Measurements from ENCODE around the gene CASP1. TPM values are rescaled to one million over a fixed set of nuclear protein-coding genes. Genes with fewer than 3 reads are reported as not detected.

Gene CASP1
- total and polyA plus RNA-seq, 10 of the 15 experiments (the other 5 are each of a cell fraction or from before 2014, with no cell fraction given) = 9.0 to 39.7 (median 17.6) TPM

DNA sequence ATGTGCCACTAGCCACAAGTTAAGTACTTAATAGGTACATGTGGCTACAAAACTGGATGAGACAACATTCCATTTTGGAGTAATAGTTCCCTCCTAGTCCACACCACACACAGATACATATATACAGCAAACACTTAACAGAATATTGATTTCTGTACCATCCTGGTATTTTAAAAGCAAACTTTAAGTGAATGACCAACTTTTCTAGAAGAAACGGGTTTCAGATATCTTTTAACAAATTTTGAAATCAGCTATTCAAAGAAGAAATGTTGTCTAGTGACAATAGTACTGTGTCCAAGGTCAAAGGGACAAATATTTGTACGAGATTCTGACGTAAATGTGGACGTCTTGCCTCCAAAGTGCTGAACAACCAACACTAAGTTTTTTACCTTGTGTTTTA lies 22.5 kb upstream of the CASP1 start (continued):
- no peak for TF ChIP-seq BCL11A (IDR thresholded peaks at IDR 0.05; ENCODE audit: low read depth, low read length)

DNA sequence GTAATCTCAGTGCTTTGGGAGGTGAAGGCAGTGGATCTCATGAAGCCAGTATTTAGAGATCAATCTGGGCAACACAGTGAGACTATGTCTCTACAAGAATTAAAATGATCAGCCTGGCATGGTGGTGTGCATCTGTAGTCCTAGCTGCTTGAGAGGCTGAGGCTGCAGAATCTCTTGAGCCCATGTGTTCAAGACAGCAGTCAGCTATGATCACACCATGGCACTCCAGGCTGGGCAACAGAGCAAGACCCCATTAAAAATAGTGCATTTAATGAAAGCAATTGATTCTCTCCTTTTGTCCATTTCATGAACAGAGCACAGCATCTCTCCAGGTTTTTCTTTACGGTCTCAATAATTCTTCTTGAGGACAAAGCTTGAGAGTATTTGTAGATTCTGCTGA lies 21.5 kb upstream of the CASP1 start:
- Histone ChIP-seq H3K4me3 (no peak overlapping the region), H2AFZ (ENCODE audit: control insufficient read depth, low read depth, low read length) (no peak overlapping the region), H4K20me1 (ENCODE audit: control insufficient read depth, insufficient read depth) (no peaks in the 10 kb centered on the region), H3K36me3 (ENCODE audit: control insufficient read depth in 2 of 2, insufficient read depth in 2 of 2, low read length in 1 of 2) (no peaks in the 10 kb centered on the region), H3K27ac (ENCODE audit: control insufficient read depth, insufficient read depth) (no peak overlapping the region), H3K27me3 (replicated peaks in 1 of 2; ENCODE audit: control insufficient read depth in 2 of 2, insufficient read depth in 2 of 2, low read length in 1 of 2) (no peaks in the 10 kb centered on the region; a peak in 1 of 4 replicates), H3K9me3 (replicated peaks; ENCODE audit: control insufficient read depth, insufficient read depth, low read length) (no peaks in the 10 kb centered on the region), H3K4me2 (ENCODE audit: control insufficient read depth, insufficient read depth) (no peak overlapping the region), H3K79me2 (ENCODE audit: control insufficient read depth, insufficient read depth, low read length) (no peaks in the 10 kb centered on the region), H3K4me1 (ENCODE audit: control insufficient read depth, insufficient read depth, low read length) (no peaks in the 10 kb centered on the region), H3K9ac (ENCODE audit: control insufficient read depth, insufficient read depth, low read length) (no peak overlapping the region)
- no peak for FAIRE-seq
- no peak for DNase-seq (ENCODE audit: low read depth, low spot score)
- CTCF ChIA-PET = interaction anchor here (0.7 kb wide), 1 partner anchor 24 kb away, joined by 3 read pairs; no protein-coding TSS in a partner anchor
- WGBS (ENCODE audit: insufficient coverage, insufficient replicate concordance, low lambda C conversion rate, missing lambda C conversion rate) = 35% methylated on average over 1 of the region's 1 CpG
- intact Hi-C loops (cut with micrococcal nuclease; ENCODE audit: unreplicated experiment) = no loop called here
- SMC1A ChIA-PET (ENCODE audit: uncharacterized antibody, unreplicated experiment) = interaction anchor here (2.0 kb wide), 1 partner anchor 26 kb away, joined by 4 read pairs; no protein-coding TSS in a partner anchor
- POLR2A ChIA-PET = no interaction called here
- BruUV-seq (replicated peaks) = no TSS peak
- no peak for ATAC-seq
- TF ChIP-seq MTA3 (IDR thresholded peaks at IDR 0.05; ENCODE audit: borderline replicate concordance, low read length) (no peak), EED (IDR thresholded peaks at IDR 0.05; ENCODE audit: low read depth) (no peak), IKZF1 (conservative IDR thresholded peaks at IDR 0.05) (no peak), SUZ12 (IDR thresholded peaks at IDR 0.05; ENCODE audit: unreplicated experiment) (no peak), ASH2L (IDR thresholded peaks at IDR 0.05; ENCODE audit: borderline replicate concordance, low read depth) (no peak), RFX5 (IDR thresholded peaks at IDR 0.05; ENCODE audit: low read depth, low read length) (no peak)
- TF ChIP-seq, protein P1, sequence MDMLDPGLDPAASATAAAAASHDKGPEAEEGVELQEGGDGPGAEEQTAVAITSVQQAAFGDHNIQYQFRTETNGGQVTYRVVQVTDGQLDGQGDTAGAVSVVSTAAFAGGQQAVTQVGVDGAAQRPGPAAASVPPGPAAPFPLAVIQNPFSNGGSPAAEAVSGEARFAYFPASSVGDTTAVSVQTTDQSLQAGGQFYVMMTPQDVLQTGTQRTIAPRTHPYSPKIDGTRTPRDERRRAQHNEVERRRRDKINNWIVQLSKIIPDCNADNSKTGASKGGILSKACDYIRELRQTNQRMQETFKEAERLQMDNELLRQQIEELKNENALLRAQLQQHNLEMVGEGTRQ (IDR thresholded peaks at IDR 0.05; ENCODE audit: borderline replicate concordance, low read depth, low read length) = no peak
- TF ChIP-seq, protein P2, sequence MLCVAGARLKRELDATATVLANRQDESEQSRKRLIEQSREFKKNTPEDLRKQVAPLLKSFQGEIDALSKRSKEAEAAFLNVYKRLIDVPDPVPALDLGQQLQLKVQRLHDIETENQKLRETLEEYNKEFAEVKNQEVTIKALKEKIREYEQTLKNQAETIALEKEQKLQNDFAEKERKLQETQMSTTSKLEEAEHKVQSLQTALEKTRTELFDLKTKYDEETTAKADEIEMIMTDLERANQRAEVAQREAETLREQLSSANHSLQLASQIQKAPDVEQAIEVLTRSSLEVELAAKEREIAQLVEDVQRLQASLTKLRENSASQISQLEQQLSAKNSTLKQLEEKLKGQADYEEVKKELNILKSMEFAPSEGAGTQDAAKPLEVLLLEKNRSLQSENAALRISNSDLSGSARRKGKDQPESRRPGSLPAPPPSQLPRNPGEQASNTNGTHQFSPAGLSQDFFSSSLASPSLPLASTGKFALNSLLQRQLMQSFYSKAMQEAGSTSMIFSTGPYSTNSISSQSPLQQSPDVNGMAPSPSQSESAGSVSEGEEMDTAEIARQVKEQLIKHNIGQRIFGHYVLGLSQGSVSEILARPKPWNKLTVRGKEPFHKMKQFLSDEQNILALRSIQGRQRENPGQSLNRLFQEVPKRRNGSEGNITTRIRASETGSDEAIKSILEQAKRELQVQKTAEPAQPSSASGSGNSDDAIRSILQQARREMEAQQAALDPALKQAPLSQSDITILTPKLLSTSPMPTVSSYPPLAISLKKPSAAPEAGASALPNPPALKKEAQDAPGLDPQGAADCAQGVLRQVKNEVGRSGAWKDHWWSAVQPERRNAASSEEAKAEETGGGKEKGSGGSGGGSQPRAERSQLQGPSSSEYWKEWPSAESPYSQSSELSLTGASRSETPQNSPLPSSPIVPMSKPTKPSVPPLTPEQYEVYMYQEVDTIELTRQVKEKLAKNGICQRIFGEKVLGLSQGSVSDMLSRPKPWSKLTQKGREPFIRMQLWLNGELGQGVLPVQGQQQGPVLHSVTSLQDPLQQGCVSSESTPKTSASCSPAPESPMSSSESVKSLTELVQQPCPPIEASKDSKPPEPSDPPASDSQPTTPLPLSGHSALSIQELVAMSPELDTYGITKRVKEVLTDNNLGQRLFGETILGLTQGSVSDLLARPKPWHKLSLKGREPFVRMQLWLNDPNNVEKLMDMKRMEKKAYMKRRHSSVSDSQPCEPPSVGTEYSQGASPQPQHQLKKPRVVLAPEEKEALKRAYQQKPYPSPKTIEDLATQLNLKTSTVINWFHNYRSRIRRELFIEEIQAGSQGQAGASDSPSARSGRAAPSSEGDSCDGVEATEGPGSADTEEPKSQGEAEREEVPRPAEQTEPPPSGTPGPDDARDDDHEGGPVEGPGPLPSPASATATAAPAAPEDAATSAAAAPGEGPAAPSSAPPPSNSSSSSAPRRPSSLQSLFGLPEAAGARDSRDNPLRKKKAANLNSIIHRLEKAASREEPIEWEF (IDR thresholded peaks at IDR 0.05; ENCODE audit: insufficient replicate concordance, low read depth, low read length) = no peak
- RAD21 ChIA-PET (ENCODE audit: unreplicated experiment) = no interaction called here
- in situ Hi-C loops (cut with MboI) = no loop called here
